ENCODE measurements around the gene ADORA1.

DNA sequence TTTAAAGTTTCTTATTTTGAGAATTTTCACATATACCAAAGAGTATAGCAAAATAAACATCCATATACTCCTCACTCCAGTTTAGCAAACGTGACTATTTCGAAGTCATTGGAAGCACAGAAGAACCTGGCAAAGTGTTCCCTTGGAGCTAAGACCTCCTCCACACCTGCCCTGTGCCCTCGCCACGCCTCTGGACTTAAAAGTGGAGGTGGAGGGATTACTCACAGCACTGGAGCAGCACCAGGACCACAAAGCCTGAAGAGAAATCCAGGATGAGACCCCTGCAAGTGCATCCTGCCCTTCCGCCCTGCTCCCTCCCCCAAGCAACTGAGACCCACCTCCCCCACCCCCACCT lies 58.5 kb downstream of the ADORA1 start:
- TF ChIP-seq, protein P1, sequence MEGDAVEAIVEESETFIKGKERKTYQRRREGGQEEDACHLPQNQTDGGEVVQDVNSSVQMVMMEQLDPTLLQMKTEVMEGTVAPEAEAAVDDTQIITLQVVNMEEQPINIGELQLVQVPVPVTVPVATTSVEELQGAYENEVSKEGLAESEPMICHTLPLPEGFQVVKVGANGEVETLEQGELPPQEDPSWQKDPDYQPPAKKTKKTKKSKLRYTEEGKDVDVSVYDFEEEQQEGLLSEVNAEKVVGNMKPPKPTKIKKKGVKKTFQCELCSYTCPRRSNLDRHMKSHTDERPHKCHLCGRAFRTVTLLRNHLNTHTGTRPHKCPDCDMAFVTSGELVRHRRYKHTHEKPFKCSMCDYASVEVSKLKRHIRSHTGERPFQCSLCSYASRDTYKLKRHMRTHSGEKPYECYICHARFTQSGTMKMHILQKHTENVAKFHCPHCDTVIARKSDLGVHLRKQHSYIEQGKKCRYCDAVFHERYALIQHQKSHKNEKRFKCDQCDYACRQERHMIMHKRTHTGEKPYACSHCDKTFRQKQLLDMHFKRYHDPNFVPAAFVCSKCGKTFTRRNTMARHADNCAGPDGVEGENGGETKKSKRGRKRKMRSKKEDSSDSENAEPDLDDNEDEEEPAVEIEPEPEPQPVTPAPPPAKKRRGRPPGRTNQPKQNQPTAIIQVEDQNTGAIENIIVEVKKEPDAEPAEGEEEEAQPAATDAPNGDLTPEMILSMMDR (IDR thresholded peaks at IDR 0.05): no peak
- TF ChIP-seq POLR2A (IDR thresholded peaks at IDR 0.05): no peak

All from esophagus squamous epithelium (tissue), 4 donors.